Activated CD8-positive, alpha-beta memory T cell treated with anti-CD3 and anti-CD28 coated beads, Interleukin-2, amount 50 U/mL, for 24 hours (primary cell): ENCODE measurements around the gene ADARB2.
"Not testable (repeated sequence)": the region's sequence is repeated elsewhere in the genome, so short reads cannot be mapped to it uniquely, and the experiment has no call there.

ENCODE experiments used
- DNase-seq: peaks from one replicate; pipeline ENCODE4 v3.0.0-alpha.2; 2020; ENCODE audit errors: extremely low read depth

ADARB2 gene

GRCh38 chr10:1434912-1435692 lies 302.2 kb downstream of the ADARB2 start:
- DNase-seq, result no peak

GRCh38 chr10:1434202-1434601 lies 303.1 kb downstream of the ADARB2 start:
- no peak for DNase-seq

GRCh38 chr10:1432161-1432560 lies 305.2 kb downstream of the ADARB2 start:
- no peak for DNase-seq

- no peak for DNase-seq
These were observed 306.1 kb downstream of the ADARB2 start for GRCh38 chr10:1431229-1431628.

- DNase-seq, result not testable (repeated sequence)
These were observed 309.7 kb downstream of the ADARB2 start for GRCh38 chr10:1427521-1428186.

GRCh38 chr10:1426786-1427185 lies 310.5 kb downstream of the ADARB2 start:
- no peak for DNase-seq

- no peak for DNase-seq
These were observed 311.4 kb downstream of the ADARB2 start for GRCh38 chr10:1425879-1426278.

GRCh38 chr10:1424648-1425047 lies 312.7 kb downstream of the ADARB2 start:
- DNase-seq, result no peak

- no peak for DNase-seq
These were observed 313.6 kb downstream of the ADARB2 start for GRCh38 chr10:1423676-1424253.

GRCh38 chr10:1422275-1422674 lies 315.1 kb downstream of the ADARB2 start:
- DNase-seq, result no peak

GRCh38 chr10:1420661-1421362 lies 316.5 kb downstream of the ADARB2 start:
- DNase-seq, result peak; percentile 39

GRCh38 chr10:1419796-1420610 lies 317.3 kb downstream of the ADARB2 start:
- no peak for DNase-seq

GRCh38 chr10:1418031-1418550 lies 319.2 kb downstream of the ADARB2 start:
- DNase-seq, result no peak

- DNase-seq, result no peak
These were observed 319.8 kb downstream of the ADARB2 start for GRCh38 chr10:1417574-1417973.

GRCh38 chr10:1416456-1417037 lies 320.8 kb downstream of the ADARB2 start:
- DNase-seq, result no peak

GRCh38 chr10:1414893-1415292 lies 322.4 kb downstream of the ADARB2 start:
- DNase-seq, result no peak

GRCh38 chr10:1414346-1414745 lies 323.0 kb downstream of the ADARB2 start:
- not testable (repeated sequence) for DNase-seq

- DNase-seq, result no peak
These were observed 323.5 kb downstream of the ADARB2 start for GRCh38 chr10:1413823-1414222.

GRCh38 chr10:1413256-1413655 lies 324.1 kb downstream of the ADARB2 start:
- no peak for DNase-seq

- no peak for DNase-seq
These were observed 324.7 kb downstream of the ADARB2 start for GRCh38 chr10:1412531-1413189.
